Endothelial cell of umbilical vein (primary cell): Measurements from ENCODE around the gene CTSZ. TPM values are rescaled to one million over a fixed set of nuclear protein-coding genes. Genes with fewer than 3 reads are reported as not detected.

Experiments used
- BruUV-seq: library from RNA; stranded (reverse); fragments of 400-500 nt; replicated peaks from 2 replicates; lab custom pipeline; 2021; lab: Mats Ljungman, UMichigan
- CTCF ChIA-PET: fragments of 300-600, 350-600 bp; sonication (Branson Sonifier 250); formaldehyde crosslinking; loops from one replicate; lab custom pipeline; 2021; ENCODE audit warnings: antibody characterized with exemption, inconsistent platforms; lab: Charles Lee
- POLR2A ChIA-PET: fragments of 300-600, 350-600 bp; sonication (Branson Sonifier 250); formaldehyde crosslinking; loops from one replicate; lab custom pipeline; 2021; ENCODE audit warnings: antibody characterized with exemption, inconsistent platforms; lab: Charles Lee
- DNase-seq: peaks from one replicate; pipeline ENCODE4 v3.0.0-alpha.2; 2011; ENCODE audit warnings: low read depth, low spot score
- FAIRE-seq: peaks from 2 replicates; lab custom pipeline; 2011; peaks lifted over from hg19 to GRCh38; lab: Jason Lieb, UNC
- H2AFZ ChIP-seq: 2 replicates; pipeline ENCODE4 v1.6.0; 2012; ENCODE audit warnings: low read depth, low read length, control low read depth, inconsistent platforms
- H3K27ac ChIP-seq: 2 replicates; pipeline ENCODE4 v1.5.1; 2011; ENCODE audit warnings: low read depth, mild to moderate bottlenecking, control low read depth, low read length, moderate library complexity; ENCODE audit not compliant: insufficient read depth
- H3K27me3 ChIP-seq, 2 experiments: 2 replicates each; pipeline versions ENCODE4 v1.6.0 to v1.6.1; 2011; ENCODE audit warnings: low read length in 2 of 2, mixed read lengths in 1 of 2; ENCODE audit not compliant: control insufficient read depth in 2 of 2, insufficient read depth in 2 of 2
- H3K36me3 ChIP-seq, 2 experiments: 2 replicates in 1 of 2; 3 replicates in 1 of 2; pipeline ENCODE4 v1.5.1; 2011; ENCODE audit warnings: low read length in 2 of 2, mild to moderate bottlenecking in 1 of 2, moderate library complexity in 1 of 2; ENCODE audit not compliant: control insufficient read depth in 2 of 2, insufficient read depth in 2 of 2; ENCODE audit errors: extremely low read depth in 1 of 2
- H3K4me1 ChIP-seq: 3 replicates; pipeline ENCODE4 v1.5.1; 2011; ENCODE audit warnings: mild to moderate bottlenecking, low read length; ENCODE audit not compliant: control insufficient read depth, insufficient read depth; ENCODE audit errors: extremely low read depth
- H3K4me2 ChIP-seq: 2 replicates; pipeline ENCODE4 v1.6.1; 2011; ENCODE audit warnings: low read length, control low read depth, mixed read lengths; ENCODE audit not compliant: insufficient read depth
- H3K4me3 ChIP-seq, 3 experiments: fragments of 200-600 bp in 1 of 3; sonication (generic), shearing (Covaris generic) in 1 of 3; replicated peaks in 1 of 3; 2 replicates each; pipeline ENCODE4 v1.5.1; 2011 to 2016; ENCODE audit warnings: control low read depth in 3 of 3, low read length in 3 of 3, mild to moderate bottlenecking in 2 of 3, inconsistent platforms in 1 of 3, low read depth in 1 of 3, moderate library complexity in 1 of 3; ENCODE audit not compliant: insufficient read depth in 1 of 3
- H3K79me2 ChIP-seq: 2 replicates; pipeline ENCODE4 v1.6.0; 2012; ENCODE audit warnings: low read length, inconsistent platforms; ENCODE audit not compliant: control insufficient read depth, insufficient read depth
- H3K9ac ChIP-seq: replicated peaks from 2 replicates; pipeline ENCODE3; 2011; ENCODE audit warnings: low read length, control low read depth; ENCODE audit not compliant: insufficient read depth; ENCODE audit errors: extremely low read depth
- H3K9me1 ChIP-seq: replicated peaks from 3 replicates; pipeline ENCODE4 v1.6.0; 2011; ENCODE audit warnings: mild to moderate bottlenecking, low read length; ENCODE audit not compliant: control insufficient read depth, insufficient read depth; ENCODE audit errors: extremely low read depth
- H3K9me3 ChIP-seq: replicated peaks from 2 replicates; pipeline ENCODE4 v1.5.1; 2012; ENCODE audit warnings: low read length, inconsistent platforms; ENCODE audit not compliant: control insufficient read depth, insufficient read depth
- H4K20me1 ChIP-seq: replicated peaks from 2 replicates; pipeline ENCODE3; 2011; ENCODE audit warnings: mild to moderate bottlenecking, low read length; ENCODE audit not compliant: control insufficient read depth, insufficient read depth; ENCODE audit errors: extremely low read depth
- EZH2 ChIP-seq: IDR thresholded peaks from 2 replicates; pipeline ENCODE4 v1.6.1; 2012; ENCODE audit warnings: borderline replicate concordance, low read depth, mild to moderate bottlenecking, moderate library complexity, low read length, inconsistent platforms; ENCODE audit not compliant: severe bottlenecking
- FOS ChIP-seq: IDR thresholded peaks from 2 replicates; pipeline ENCODE4 v1.6.1; 2011; ENCODE audit warnings: mild to moderate bottlenecking, low read length, moderate library complexity, borderline replicate concordance; ENCODE audit not compliant: insufficient read depth
- GATA2 ChIP-seq: IDR thresholded peaks from 2 replicates; pipeline ENCODE4 v1.7.0; 2011; ENCODE audit warnings: low read depth, mild to moderate bottlenecking, moderate library complexity, mixed read lengths, low read length; ENCODE audit not compliant: insufficient read length, insufficient read depth
- JUN ChIP-seq: IDR thresholded peaks from 2 replicates; pipeline ENCODE4 v1.6.1; 2011; ENCODE audit warnings: borderline replicate concordance, low read depth; ENCODE audit not compliant: insufficient read length, insufficient read depth
- MYC ChIP-seq: IDR thresholded peaks from one replicate; pipeline ENCODE4 v1.6.1; 2011; ENCODE audit warnings: mild to moderate bottlenecking, low read depth, low read length
- POLR2A ChIP-seq: IDR thresholded peaks from 2 replicates; pipeline ENCODE4 v1.6.1; 2012; ENCODE audit warnings: low read depth, mild to moderate bottlenecking, control low read depth, low read length
- POLR2AphosphoS5 ChIP-seq: IDR thresholded peaks from 2 replicates; pipeline ENCODE4 v1.6.1; 2012; ENCODE audit warnings: low read depth, mild to moderate bottlenecking, control low read depth, low read length, moderate library complexity; ENCODE audit not compliant: insufficient read depth
- dilution Hi-C: fragments of 300-500 bp; cut with MboI; formaldehyde crosslinking; loops from one replicate; pipeline ENCODE4 v1.15.0; 2019; ENCODE audit warnings: low sequenced_read_pairs; ENCODE audit not compliant: extremely low pct_ligation_motif_present
- intact Hi-C: fragments of 100-400 bp; cut with micrococcal nuclease; formaldehyde crosslinking; loops from one replicate; pipeline ENCODE4 v1.10.0; 2022
- polyA plus RNA-seq, 4 experiments: library from polyadenylated mRNA; depleted of rRNA in 3 of 4; stranded (reverse) in 3 of 4; unstranded in 1 of 4; fragments of >200 nt; gene quantifications; 2 replicates each; pipeline versions ENCODE4 v1.2.1 to v1.2.3, GENCODE V29; 2011 to 2012; ENCODE audit warnings: missing spikeins in 1 of 4
- total RNA-seq: library from RNA; stranded (reverse); gene quantifications from 2 replicates; pipeline ENCODE4 v1.2.3, GENCODE V29; 2021
- TF ChIP-seq, protein P1 (sequence below): IDR thresholded peaks from 2 replicates; pipeline ENCODE4 v1.6.1; 2011; ENCODE audit not compliant: insufficient read depth, insufficient read length
- TF ChIP-seq, protein P2 (sequence below), 2 donors: IDR thresholded peaks; 1 replicate in 1 of 2; 2 replicates in 1 of 2; pipeline ENCODE4 v1.5.1; 2011; ENCODE audit warnings: low read length in 2 of 2, mild to moderate bottlenecking in 2 of 2, moderate library complexity in 2 of 2, control low read depth in 1 of 2, inconsistent platforms in 1 of 2, low read depth in 1 of 2; ENCODE audit not compliant: insufficient read depth in 1 of 2; ENCODE audit errors: extremely low read depth in 1 of 2

The CTSZ gene
- total and polyA plus RNA-seq, 2 donors (not counting 3 experiments of a cell fraction or from before 2014, with no cell fraction given) = 304 to 387 TPM

- no peaks in the 10 kb centered on the region for H3K79me2 ChIP-seq
- H3K9ac ChIP-seq = no peak overlapping the region
- dilution Hi-C loops (no loop called here), intact Hi-C loops (no loop called here)
- no TSS peak for BruUV-seq
- H3K4me1 ChIP-seq = no peaks in the 10 kb centered on the region
- ChIA-PET POLR2A (no interaction called here), CTCF (interaction anchor here (1.3 to 1.4 kb wide), 3 partner anchors 14 to 101 kb away, joined by 4 to 5 read pairs (median 4); no protein-coding TSS in a partner anchor)
- H3K36me3 ChIP-seq = no peaks in the 10 kb centered on the region
- no peak overlapping the region for H2AFZ ChIP-seq
- no peak for TF ChIP-seq POLR2AphosphoS5
- TF ChIP-seq, protein P1, sequence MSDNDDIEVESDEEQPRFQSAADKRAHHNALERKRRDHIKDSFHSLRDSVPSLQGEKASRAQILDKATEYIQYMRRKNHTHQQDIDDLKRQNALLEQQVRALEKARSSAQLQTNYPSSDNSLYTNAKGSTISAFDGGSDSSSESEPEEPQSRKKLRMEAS = no peak
- TF ChIP-seq FOS = no peak
- TF ChIP-seq EZH2 = no peak
- TF ChIP-seq, protein P2, sequence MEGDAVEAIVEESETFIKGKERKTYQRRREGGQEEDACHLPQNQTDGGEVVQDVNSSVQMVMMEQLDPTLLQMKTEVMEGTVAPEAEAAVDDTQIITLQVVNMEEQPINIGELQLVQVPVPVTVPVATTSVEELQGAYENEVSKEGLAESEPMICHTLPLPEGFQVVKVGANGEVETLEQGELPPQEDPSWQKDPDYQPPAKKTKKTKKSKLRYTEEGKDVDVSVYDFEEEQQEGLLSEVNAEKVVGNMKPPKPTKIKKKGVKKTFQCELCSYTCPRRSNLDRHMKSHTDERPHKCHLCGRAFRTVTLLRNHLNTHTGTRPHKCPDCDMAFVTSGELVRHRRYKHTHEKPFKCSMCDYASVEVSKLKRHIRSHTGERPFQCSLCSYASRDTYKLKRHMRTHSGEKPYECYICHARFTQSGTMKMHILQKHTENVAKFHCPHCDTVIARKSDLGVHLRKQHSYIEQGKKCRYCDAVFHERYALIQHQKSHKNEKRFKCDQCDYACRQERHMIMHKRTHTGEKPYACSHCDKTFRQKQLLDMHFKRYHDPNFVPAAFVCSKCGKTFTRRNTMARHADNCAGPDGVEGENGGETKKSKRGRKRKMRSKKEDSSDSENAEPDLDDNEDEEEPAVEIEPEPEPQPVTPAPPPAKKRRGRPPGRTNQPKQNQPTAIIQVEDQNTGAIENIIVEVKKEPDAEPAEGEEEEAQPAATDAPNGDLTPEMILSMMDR (IDR thresholded peaks at IDR 0.05; ENCODE audit: extremely low read depth in 1 of 2, insufficient read depth in 1 of 2, low read depth in 1 of 2, low read length in 2 of 2) = no peak
- no peak for TF ChIP-seq JUN
- TF ChIP-seq POLR2A = no peak
- TF ChIP-seq MYC = no peak
- TF ChIP-seq GATA2 = no peak
- H3K9me1 ChIP-seq = no peaks in the 10 kb centered on the region
- no peak overlapping the region for H3K4me3 ChIP-seq
- no peaks in the 10 kb centered on the region for H4K20me1 ChIP-seq
- peaks cover 0 to 2% of the 10 kb centered on the region in 2 experiments for H3K27me3 ChIP-seq
- no peaks in the 10 kb centered on the region for H3K9me3 ChIP-seq
- H3K27ac ChIP-seq = no peak overlapping the region
- FAIRE-seq = no peak
- no peak for DNase-seq
- no peak overlapping the region for H3K4me2 ChIP-seq
Observed at GRCh38 chr20:58971429-58971828, 35.6 kb downstream of the CTSZ start.
